ACHN (cell line): ENCODE data around the gene LHCGR.

Source experiments
- DNase-seq: peaks from one replicate; pipeline ENCODE4 v3.0.0-alpha.2; 2015
- in situ Hi-C: cut with HindIII; loops from 2 replicates; pipeline ENCODE4 v1.10.0; 2017; ENCODE audit warnings: low sequenced_read_pairs, low pct_ligation_motif_present, low pct_unique_long_range_greater_than_20kb

LHCGR gene

GRCh38 chr2:48673581-48673980 is 81.9 kb downstream of the LHCGR start:
- in situ Hi-C loops, result no loop called here
- DNase-seq, result no peak

- in situ Hi-C loops, result no loop called here
These were observed 86.5 kb downstream of the LHCGR start for GRCh38 chr2:48668992-48669391.

GRCh38 chr2:48651158-48651790 is 104.2 kb downstream of the LHCGR start:
- in situ Hi-C loops, result no loop called here
- no peak for DNase-seq

More at GRCh38 chr2:48668992-48669391, 86.5 kb downstream of the LHCGR start:
- no peak for DNase-seq

- no peak for DNase-seq
These were observed 117.3 kb downstream of the LHCGR start for GRCh38 chr2:48638261-48638660.

More at GRCh38 chr2:48638261-48638660, 117.3 kb downstream of the LHCGR start:
- in situ Hi-C loops, result no loop called here
